H1 (cell line): ENCODE data around the gene PRDM2. TPM values are rescaled to one million over a fixed set of nuclear protein-coding genes. Genes with fewer than 3 reads are reported as not detected.

ENCODE experiments used
- CHD7 ChIP-seq: fragments of 300-600 bp; sonication (generic); IDR thresholded peaks from 2 replicates; pipeline ENCODE4 v1.7.1; 2012; ENCODE audit warnings: low read length, moderate library complexity, mild to moderate bottlenecking, inconsistent platforms; ENCODE audit not compliant: insufficient replicate concordance
- FOSL1 ChIP-seq: IDR thresholded peaks from 2 replicates; pipeline ENCODE4 v1.6.1; 2011; ENCODE audit warnings: mild to moderate bottlenecking, low read depth, low read length, moderate library complexity; ENCODE audit not compliant: insufficient read depth
- GTF2F1 ChIP-seq: IDR thresholded peaks from 2 replicates; pipeline ENCODE4 v1.6.1; 2012; ENCODE audit warnings: low read depth, low read length, improper control_type of control experiment, borderline replicate concordance
- HDAC2 ChIP-seq, 2 experiments: fragments of 300-600 bp in 1 of 2; sonication (generic) in 1 of 2; IDR thresholded peaks; 2 replicates each; pipeline ENCODE4 v1.6.1; 2011 to 2012; ENCODE audit warnings: low read depth in 2 of 2, low read length in 2 of 2, mild to moderate bottlenecking in 2 of 2, moderate library complexity in 2 of 2, borderline replicate concordance in 1 of 2, inconsistent platforms in 1 of 2
- MAX ChIP-seq: IDR thresholded peaks from 2 replicates; pipeline ENCODE4 v1.6.1; 2012; ENCODE audit warnings: inconsistent platforms
- RNF2 ChIP-seq: fragments of 200-900, 300-1000 bp; sonication (generic); IDR thresholded peaks from 2 replicates; pipeline ENCODE4 v1.7.1; 2016; ENCODE audit warnings: borderline replicate concordance, low read depth, mild to moderate bottlenecking, antibody characterized with exemption, low read length; ENCODE audit not compliant: poor library complexity, severe bottlenecking; ENCODE audit errors: missing control alignments
- SP2 ChIP-seq: IDR thresholded peaks from 2 replicates; pipeline ENCODE4 v1.6.1; 2012; ENCODE audit warnings: mild to moderate bottlenecking, low read length, inconsistent platforms
- polyA plus RNA-seq, 7 experiments: library from polyadenylated mRNA; depleted of rRNA in 3 of 7; stranded (reverse) in 5 of 7; unstranded in 2 of 7; fragments of >200 nt in 5 of 7; fragments of 200-250 nt in 2 of 7; gene quantifications; 1 replicate in 5 of 7; 2 replicates in 1 of 7; 4 replicates in 1 of 7; pipeline versions ENCODE4 v1.2.1 to v1.2.3, GENCODE V29; 2011 to 2013; ENCODE audit warnings: missing spikeins in 2 of 7, mixed read lengths in 2 of 7
- total RNA-seq: library from RNA; stranded (reverse); fragmentation: NEBNext Ultra II Directional; extraction: Animal tissue kit (Norgen Biotek cat#: 25700); gene quantifications from 2 replicates; pipeline ENCODE4 v1.2.1, GENCODE V29; 2021

PRDM2 gene
- total and polyA plus RNA-seq, 2 of the 8 experiments (the other 6 are each of a cell fraction or from before 2014, with no cell fraction given) = 5.8 to 21.2 TPM

- no peak for TF ChIP-seq CHD7
- no peak for TF ChIP-seq HDAC2 (IDR thresholded peaks at IDR 0.05; ENCODE audit: borderline replicate concordance in 1 of 2, low read depth in 2 of 2, low read length in 2 of 2)
- TF ChIP-seq RNF2 = no peak
- no peak for TF ChIP-seq GTF2F1
- no peak for TF ChIP-seq FOSL1
- TF ChIP-seq SP2 = no peak
- TF ChIP-seq MAX = no peak
Measured at GRCh38 chr1:13701271-13701640, 1.3 kb downstream of the PRDM2 start (continued).
